Heart right ventricle (tissue), 16 donors: Measurements from ENCODE around the gene ZNF469. TPM values are rescaled to one million over a fixed set of nuclear protein-coding genes. Genes with fewer than 3 reads are reported as not detected.

Experiments used
- ATAC-seq, 8 donors: fragments of 200-7000 bp; cut with Tn5 transposase; one replicate each; pipeline ENCODE4 v1.9.1; 2020; ENCODE audit warnings: mild to moderate bottlenecking in 8 of 8, moderate library complexity in 8 of 8, moderate number of reproducible peaks in 1 of 8
- DNase-seq, 2 donors: peaks; one replicate each; pipeline ENCODE4 v3.0.0-alpha.2; 2020
- H3K27ac ChIP-seq, 10 donors: fragments of 200-600 bp; sonication (generic) in 2 of 10; one replicate each; pipeline versions ENCODE4 v1.5.0 to v1.8.0; 2020 to 2022; ENCODE audit warnings: mild to moderate bottlenecking in 3 of 10
- H3K27me3 ChIP-seq, 7 donors: fragments of 200-600 bp; one replicate each; pipeline ENCODE4 v1.8.0; 2021 to 2022; ENCODE audit warnings: mild to moderate bottlenecking in 2 of 7
- H3K36me3 ChIP-seq, 9 donors: fragments of 200-600 bp; sonication (generic) in 1 of 9; one replicate each; pipeline versions ENCODE4 v1.5.0 to v1.8.0; 2020 to 2022; ENCODE audit warnings: mild to moderate bottlenecking in 2 of 9
- H3K4me1 ChIP-seq, 9 donors: fragments of 200-600 bp; sonication (generic) in 1 of 9; one replicate each; pipeline versions ENCODE4 v1.5.0 to v1.8.0; 2020 to 2022; ENCODE audit warnings: mild to moderate bottlenecking in 4 of 9
- H3K4me3 ChIP-seq, 10 donors: fragments of 200-600 bp; sonication (generic) in 2 of 10; one replicate each; pipeline versions ENCODE4 v1.5.0 to v1.8.0; 2020 to 2022; ENCODE audit warnings: mild to moderate bottlenecking in 7 of 10, moderate library complexity in 2 of 10
- H3K9me3 ChIP-seq, 11 donors: fragments of 200-600 bp in 10 of 11; sonication (generic) in 2 of 11; one replicate each; pipeline versions ENCODE4 v1.5.0 to v1.8.0; 2013 to 2022; ENCODE audit warnings: mild to moderate bottlenecking in 2 of 11, control low read depth in 1 of 11, moderate library complexity in 1 of 11
- CTCF ChIP-seq, 9 donors: fragments of 200-600 bp; sonication (generic) in 2 of 9; IDR thresholded peaks; one replicate each; pipeline versions ENCODE4 v1.5.0 to v1.8.0; 2021 to 2022; ENCODE audit warnings: antibody characterized with exemption in 9 of 9, mild to moderate bottlenecking in 5 of 9, moderate library complexity in 1 of 9
- WGBS, 2 donors: extraction: QIAGEN DNeasy Blood & Tissue Kit; methylation state at CpG; one replicate each; pipeline ENCODE4 v1.1.7; 2013; ENCODE audit warnings: inconsistent platforms in 1 of 2; 5-methylcytosine and 5-hydroxymethylcytosine counted together
- intact Hi-C, 10 donors: fragments of 100-400 bp; cut with DNase I; formaldehyde crosslinking; loops; one replicate each; pipeline versions ENCODE4 v1.11.1 to v1.14.2; 2022
- polyA plus RNA-seq, 2 donors: library from polyadenylated mRNA; stranded (reverse); fragments of 200-250 nt; gene quantifications; one replicate each; pipeline ENCODE4 v1.2.3, GENCODE V29; 2013
- total RNA-seq, 10 donors: library from RNA; stranded (reverse); fragmentation: NEBNext Ultra II Directional in 3 of 10; extraction: Animal tissue kit (Norgen Biotek cat#: 25700) in 3 of 10; gene quantifications; one replicate each; pipeline versions ENCODE4 v1.2.1 to v1.2.4, GENCODE V29; 2021 to 2023
- donor health status: Arrhythmogenic right ventricular cardiomyopathy.
- donor health status: ischemic (EF 13 %, LVEDD 7.1; RV severe dilation, severe dysfunction).
- donor health status: healthy with polysubstance abuse.
- donor health status: DM: no; HTN: yes; CAD: no.
- donor health status: DM: no; HTN: no; CAD: no.
- donor health status: ischemic (EF 25% LVEDD 6.9; RV normal size, moderate dysfunction).
- donor health status: ischemic (EF 25% LVEDD 5.7; RV mildly dilated, moderate dysfunction).
- donor health status: healthy.
- donor health status: DM: yes; HTN: yes; CAD: no.
- donor health status: Ischemic cardiomyopathy.
- donor health status: ischemic (EF 35%, LVEDD 5.7; RV mildly dilated, moderate dysfunction).
- donor health status: nonischemic (EF 11% LVEDD 7.7; RV severe dilation, severe dysfunction).
- donor health status: DM: yes; HTN: yes; CAD: no.
- donor health status: PGD.
- donor health status: ischemic (EF 29% LVEDD 5.4; RV normal size, mild dysfunction).
- donor health status: nonischemic (EF 23%, LVEDD 6.1; RV moderate dilation, normal function).

ZNF469 gene
- total and polyA plus RNA-seq, 12 donors: 0.23 to 1.7 (median 1.00) TPM

GRCh38 chr16:88417684-88418476, 35.1 kb downstream of the ZNF469 start:
- H3K36me3 ChIP-seq: no peaks in the 10 kb centered on the region
- intact Hi-C loops: no loop called here
- no peak for TF ChIP-seq CTCF (IDR thresholded peaks at IDR 0.05)
- DNase-seq (no peak), ATAC-seq (no peak)
- 81 to 83% methylated on average over 17 of the region's 17 CpGs for WGBS, 2 donors
- no peak overlapping the region for H3K4me3 ChIP-seq
- H3K4me1 ChIP-seq: no peaks in the 10 kb centered on the region
- H3K27me3 ChIP-seq: peaks cover 0 to 16% (median 0%) of the 10 kb centered on the region in 7 donors
- H3K27ac ChIP-seq: no peak overlapping the region
- H3K9me3 ChIP-seq: no peaks in the 10 kb centered on the region

- no peak for TF ChIP-seq CTCF (IDR thresholded peaks at IDR 0.05)
- Histone ChIP-seq H3K9me3 (no peaks in the 10 kb centered on the region), H3K4me1 (no peaks in the 10 kb centered on the region), H3K4me3 (no peak overlapping the region), H3K36me3 (no peaks in the 10 kb centered on the region), H3K27me3 (peaks cover 0 to 16% (median 0%) of the 10 kb centered on the region in 7 donors), H3K27ac (no peak overlapping the region)
- ATAC-seq (no peak), DNase-seq (no peak)
- intact Hi-C loops: no loop called here
- 73 to 82% methylated on average over 18 of the region's 18 CpGs for WGBS, 2 donors
Observed at GRCh38 chr16:88418869-88419268, 36.1 kb downstream of the ZNF469 start.

GRCh38 chr16:88419790-88420189, 37.0 kb downstream of the ZNF469 start:
- no peak for ATAC-seq
- 91 to 94% methylated on average over 10 of the region's 10 CpGs for WGBS, 2 donors
- intact Hi-C loops: no loop called here
- Histone ChIP-seq H3K4me1 (peaks cover 0 to 9% (median 7%) of the 10 kb centered on the region in 9 donors), H3K9me3 (no peaks in the 10 kb centered on the region), H3K36me3 (no peaks in the 10 kb centered on the region), H3K27ac (no peak overlapping the region), H3K4me3 (no peak overlapping the region), H3K27me3 (peaks cover 0 to 16% (median 0%) of the 10 kb centered on the region in 7 donors)
- TF ChIP-seq CTCF (IDR thresholded peaks at IDR 0.05): no peak
- no peak for DNase-seq

- Histone ChIP-seq H3K36me3 (no peaks in the 10 kb centered on the region), H3K9me3 (no peaks in the 10 kb centered on the region), H3K4me1 (peaks cover 0 to 14% (median 9%) of the 10 kb centered on the region in 9 donors), H3K27me3 (peaks cover 0 to 16% (median 0%) of the 10 kb centered on the region in 7 donors), H3K4me3 (no peak overlapping the region), H3K27ac (no peak overlapping the region)
- WGBS, 2 donors: 82 to 83% methylated on average over 12 of the region's 12 CpGs
- DNase-seq (no peak), ATAC-seq (no peak)
- TF ChIP-seq CTCF (IDR thresholded peaks at IDR 0.05): no peak
- intact Hi-C loops: no loop called here
Observed at GRCh38 chr16:88420496-88420895, 37.7 kb downstream of the ZNF469 start.
